ENCODE data around the gene KRT74.

DNA sequence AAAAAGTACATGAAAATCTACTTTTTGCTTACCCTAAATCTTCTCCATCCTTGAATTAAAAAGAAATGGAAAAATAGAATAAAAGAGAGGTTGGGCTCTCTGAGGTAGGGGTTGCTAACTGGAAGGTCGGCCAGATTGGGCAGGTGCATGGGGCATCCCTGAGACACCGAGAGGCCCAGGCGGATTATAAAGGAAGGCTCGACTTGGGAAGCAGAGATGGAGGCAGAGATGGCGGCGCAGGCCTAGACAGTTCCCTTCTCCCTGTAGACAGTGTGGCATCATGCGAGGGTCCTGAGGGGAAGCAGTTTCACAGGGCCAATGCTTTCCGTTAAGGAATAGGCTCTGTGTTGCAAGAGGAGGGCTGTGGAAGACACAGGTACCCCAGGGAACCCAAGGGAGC, 3.7 kb upstream of the KRT74 start:
- TF ChIP-seq RAD21 (IDR thresholded peaks at IDR 0.05; ENCODE audit: insufficient read depth, low read depth, low read length) (no peak), NFYB (IDR thresholded peaks at IDR 0.05; ENCODE audit: insufficient read depth, low read depth, low read length) (no peak), EZH2 (IDR thresholded peaks at IDR 0.05; ENCODE audit: borderline replicate concordance, control insufficient read depth, low read depth, low read length) (no peak), NR2C2 (IDR thresholded peaks at IDR 0.05; ENCODE audit: borderline replicate concordance, control insufficient read depth, insufficient read length, low read depth) (no peak), ETV6 (conservative IDR thresholded peaks at IDR 0.05 in 1 of 2, IDR thresholded peaks at IDR 0.05 in 1 of 2; ENCODE audit: borderline replicate concordance in 1 of 2, low read depth in 1 of 2) (no peak), ZSCAN29 (IDR thresholded peaks at IDR 0.05) (no peak), TAF1 (IDR thresholded peaks at IDR 0.05; ENCODE audit: borderline replicate concordance, low read depth, low read length) (no peak)
- TF ChIP-seq, protein P1, sequence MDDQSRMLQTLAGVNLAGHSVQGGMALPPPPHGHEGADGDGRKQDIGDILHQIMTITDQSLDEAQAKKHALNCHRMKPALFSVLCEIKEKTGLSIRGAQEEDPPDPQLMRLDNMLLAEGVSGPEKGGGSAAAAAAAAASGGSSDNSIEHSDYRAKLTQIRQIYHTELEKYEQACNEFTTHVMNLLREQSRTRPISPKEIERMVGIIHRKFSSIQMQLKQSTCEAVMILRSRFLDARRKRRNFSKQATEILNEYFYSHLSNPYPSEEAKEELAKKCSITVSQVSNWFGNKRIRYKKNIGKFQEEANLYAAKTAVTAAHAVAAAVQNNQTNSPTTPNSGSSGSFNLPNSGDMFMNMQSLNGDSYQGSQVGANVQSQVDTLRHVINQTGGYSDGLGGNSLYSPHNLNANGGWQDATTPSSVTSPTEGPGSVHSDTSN (IDR thresholded peaks at IDR 0.05; ENCODE audit: insufficient replicate concordance, low read depth, low read length), result no peak
- TF ChIP-seq, protein P2, sequence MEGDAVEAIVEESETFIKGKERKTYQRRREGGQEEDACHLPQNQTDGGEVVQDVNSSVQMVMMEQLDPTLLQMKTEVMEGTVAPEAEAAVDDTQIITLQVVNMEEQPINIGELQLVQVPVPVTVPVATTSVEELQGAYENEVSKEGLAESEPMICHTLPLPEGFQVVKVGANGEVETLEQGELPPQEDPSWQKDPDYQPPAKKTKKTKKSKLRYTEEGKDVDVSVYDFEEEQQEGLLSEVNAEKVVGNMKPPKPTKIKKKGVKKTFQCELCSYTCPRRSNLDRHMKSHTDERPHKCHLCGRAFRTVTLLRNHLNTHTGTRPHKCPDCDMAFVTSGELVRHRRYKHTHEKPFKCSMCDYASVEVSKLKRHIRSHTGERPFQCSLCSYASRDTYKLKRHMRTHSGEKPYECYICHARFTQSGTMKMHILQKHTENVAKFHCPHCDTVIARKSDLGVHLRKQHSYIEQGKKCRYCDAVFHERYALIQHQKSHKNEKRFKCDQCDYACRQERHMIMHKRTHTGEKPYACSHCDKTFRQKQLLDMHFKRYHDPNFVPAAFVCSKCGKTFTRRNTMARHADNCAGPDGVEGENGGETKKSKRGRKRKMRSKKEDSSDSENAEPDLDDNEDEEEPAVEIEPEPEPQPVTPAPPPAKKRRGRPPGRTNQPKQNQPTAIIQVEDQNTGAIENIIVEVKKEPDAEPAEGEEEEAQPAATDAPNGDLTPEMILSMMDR (IDR thresholded peaks at IDR 0.05 in 2 of 3, conservative IDR thresholded peaks at IDR 0.05 in 1 of 3; ENCODE audit: control insufficient read depth in 2 of 3, extremely low read depth in 1 of 3, insufficient read depth in 1 of 3, low read depth in 3 of 3, low read length in 3 of 3), result no peak
- TF ChIP-seq, protein P3, sequence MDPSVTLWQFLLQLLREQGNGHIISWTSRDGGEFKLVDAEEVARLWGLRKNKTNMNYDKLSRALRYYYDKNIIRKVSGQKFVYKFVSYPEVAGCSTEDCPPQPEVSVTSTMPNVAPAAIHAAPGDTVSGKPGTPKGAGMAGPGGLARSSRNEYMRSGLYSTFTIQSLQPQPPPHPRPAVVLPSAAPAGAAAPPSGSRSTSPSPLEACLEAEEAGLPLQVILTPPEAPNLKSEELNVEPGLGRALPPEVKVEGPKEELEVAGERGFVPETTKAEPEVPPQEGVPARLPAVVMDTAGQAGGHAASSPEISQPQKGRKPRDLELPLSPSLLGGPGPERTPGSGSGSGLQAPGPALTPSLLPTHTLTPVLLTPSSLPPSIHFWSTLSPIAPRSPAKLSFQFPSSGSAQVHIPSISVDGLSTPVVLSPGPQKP (IDR thresholded peaks at IDR 0.05; ENCODE audit: low read depth, low read length), result no peak
- TF ChIP-seq, protein P4, sequence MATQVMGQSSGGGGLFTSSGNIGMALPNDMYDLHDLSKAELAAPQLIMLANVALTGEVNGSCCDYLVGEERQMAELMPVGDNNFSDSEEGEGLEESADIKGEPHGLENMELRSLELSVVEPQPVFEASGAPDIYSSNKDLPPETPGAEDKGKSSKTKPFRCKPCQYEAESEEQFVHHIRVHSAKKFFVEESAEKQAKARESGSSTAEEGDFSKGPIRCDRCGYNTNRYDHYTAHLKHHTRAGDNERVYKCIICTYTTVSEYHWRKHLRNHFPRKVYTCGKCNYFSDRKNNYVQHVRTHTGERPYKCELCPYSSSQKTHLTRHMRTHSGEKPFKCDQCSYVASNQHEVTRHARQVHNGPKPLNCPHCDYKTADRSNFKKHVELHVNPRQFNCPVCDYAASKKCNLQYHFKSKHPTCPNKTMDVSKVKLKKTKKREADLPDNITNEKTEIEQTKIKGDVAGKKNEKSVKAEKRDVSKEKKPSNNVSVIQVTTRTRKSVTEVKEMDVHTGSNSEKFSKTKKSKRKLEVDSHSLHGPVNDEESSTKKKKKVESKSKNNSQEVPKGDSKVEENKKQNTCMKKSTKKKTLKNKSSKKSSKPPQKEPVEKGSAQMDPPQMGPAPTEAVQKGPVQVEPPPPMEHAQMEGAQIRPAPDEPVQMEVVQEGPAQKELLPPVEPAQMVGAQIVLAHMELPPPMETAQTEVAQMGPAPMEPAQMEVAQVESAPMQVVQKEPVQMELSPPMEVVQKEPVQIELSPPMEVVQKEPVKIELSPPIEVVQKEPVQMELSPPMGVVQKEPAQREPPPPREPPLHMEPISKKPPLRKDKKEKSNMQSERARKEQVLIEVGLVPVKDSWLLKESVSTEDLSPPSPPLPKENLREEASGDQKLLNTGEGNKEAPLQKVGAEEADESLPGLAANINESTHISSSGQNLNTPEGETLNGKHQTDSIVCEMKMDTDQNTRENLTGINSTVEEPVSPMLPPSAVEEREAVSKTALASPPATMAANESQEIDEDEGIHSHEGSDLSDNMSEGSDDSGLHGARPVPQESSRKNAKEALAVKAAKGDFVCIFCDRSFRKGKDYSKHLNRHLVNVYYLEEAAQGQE (IDR thresholded peaks at IDR 0.05; ENCODE audit: low read depth, low read length), result no peak
